ENCODE data around the gene CCR4. TPM values are rescaled to one million over a fixed set of nuclear protein-coding genes. Genes with fewer than 3 reads are reported as not detected.
"Not testable (repeated sequence)": the region's sequence is repeated elsewhere in the genome, so short reads cannot be mapped to it uniquely, and the experiment has no call there.

The CCR4 gene
- total and polyA plus RNA-seq, 9 of the 15 experiments (the other 6 are each of a cell fraction or from before 2014, with no cell fraction given): 0.04 to 0.47 (median 0.25) TPM; not detected in 1

- TF ChIP-seq ZNF699 (CRISPR knock-in tag; IDR thresholded peaks at IDR 0.05; ENCODE audit: insufficient replicate concordance) (no peak), ZBTB49 (CRISPR knock-in tag; IDR thresholded peaks at IDR 0.05; ENCODE audit: borderline replicate concordance) (no peak), NFE2L1 (tag; IDR thresholded peaks at IDR 0.05; ENCODE audit: borderline replicate concordance, low read depth) (no peak)
Observed at GRCh38 chr3:32983124-32983523, 31.7 kb downstream of the CCR4 start (continued).

GRCh38 chr3:32984918-32985317 lies 33.5 kb downstream of the CCR4 start:
- H3K36me3 ChIP-seq (ENCODE audit: control insufficient read depth, insufficient read depth, low read length); H4K20me1 ChIP-seq (replicated peaks; ENCODE audit: control insufficient read depth, insufficient read depth, low read length); H3K9ac ChIP-seq (ENCODE audit: insufficient read depth in 1 of 2, low read depth in 2 of 2, low read length in 2 of 2); H3K79me2 ChIP-seq (ENCODE audit: control insufficient read depth, insufficient read depth, low read length); H3K9me1 ChIP-seq (ENCODE audit: control insufficient read depth, insufficient read depth, low read length); CTCF ChIA-PET (ENCODE audit: low intra/inter-chr PET ratio); in situ Hi-C loops (cut with MboI); H3K27me3 ChIP-seq (ENCODE audit: control insufficient read depth in 2 of 2, insufficient read depth in 2 of 2, low read length in 2 of 2); H3K4me2 ChIP-seq (ENCODE audit: insufficient read depth, low read length); DNase-seq (ENCODE audit: extremely low read depth in 1 of 4, low spot score in 3 of 4); H3K9me3 ChIP-seq (replicated peaks; ENCODE audit: control insufficient read depth, insufficient read depth, low read depth, low read length); H3K27ac ChIP-seq (ENCODE audit: extremely low read depth, low read depth, low read length); intact Hi-C loops (cut with micrococcal nuclease); ATAC-seq; FAIRE-seq; H2AFZ ChIP-seq (ENCODE audit: low read depth, low read length); BruUV-seq (replicated peaks); H3K4me3 ChIP-seq; H3K4me1 ChIP-seq (replicated peaks in 1 of 2; ENCODE audit: control insufficient read depth in 2 of 2, insufficient read depth in 2 of 2, low read length in 2 of 2); TF ChIP-seq PBX2 (CRISPR knock-in tag; IDR thresholded peaks at IDR 0.05; ENCODE audit: low read depth): not testable (repeated sequence)
- WGBS (ENCODE audit: insufficient coverage, low coverage, missing lambda C conversion rate): 33% methylated on average over 3 of the region's 3 CpGs
- POLR2A ChIA-PET: interaction anchor here (2.0 kb wide), 1 partner anchor 13 kb away, joined by 10 read pairs; no protein-coding TSS in a partner anchor
- TF ChIP-seq PBX2 (tag; conservative IDR thresholded peaks at IDR 0.05; ENCODE audit: low read depth): peak; percentile 69
- TF ChIP-seq ZNF384 (IDR thresholded peaks at IDR 0.05; ENCODE audit: low read depth, low read length): peak; percentile 31; the same call in 1 of the 2 replicates
- peak in 1 of 2 experiments; percentile 48; a peak in 2 of 4 replicates for TF ChIP-seq TRIM24 (IDR thresholded peaks at IDR 0.05)
- peak; percentile 84 for TF ChIP-seq MEIS2 (IDR thresholded peaks at IDR 0.05; ENCODE audit: partially characterized antibody)
- TF ChIP-seq SPI1 (IDR thresholded peaks at IDR 0.05; ENCODE audit: borderline replicate concordance, low read depth, low read length): 0 out of 2 replicates have a peak, but pooled peaks have one; percentile 12
- TF ChIP-seq PKNOX1 (IDR thresholded peaks at IDR 0.05): peak; percentile 66; the same call in 1 of the 2 replicates

Measured in K562 (cell line).